Measurements from ENCODE around the gene ATP6V0D1.

ATP6V0D1 gene

GRCh38 chr16:67392301-67393059 lies 88.5 kb downstream of the ATP6V0D1 start:
- DNase-seq (ENCODE audit: low read depth): no peak

- DNase-seq (ENCODE audit: low read depth): no peak
Observed at GRCh38 chr16:67391424-67392300, 89.3 kb downstream of the ATP6V0D1 start.

DNA sequence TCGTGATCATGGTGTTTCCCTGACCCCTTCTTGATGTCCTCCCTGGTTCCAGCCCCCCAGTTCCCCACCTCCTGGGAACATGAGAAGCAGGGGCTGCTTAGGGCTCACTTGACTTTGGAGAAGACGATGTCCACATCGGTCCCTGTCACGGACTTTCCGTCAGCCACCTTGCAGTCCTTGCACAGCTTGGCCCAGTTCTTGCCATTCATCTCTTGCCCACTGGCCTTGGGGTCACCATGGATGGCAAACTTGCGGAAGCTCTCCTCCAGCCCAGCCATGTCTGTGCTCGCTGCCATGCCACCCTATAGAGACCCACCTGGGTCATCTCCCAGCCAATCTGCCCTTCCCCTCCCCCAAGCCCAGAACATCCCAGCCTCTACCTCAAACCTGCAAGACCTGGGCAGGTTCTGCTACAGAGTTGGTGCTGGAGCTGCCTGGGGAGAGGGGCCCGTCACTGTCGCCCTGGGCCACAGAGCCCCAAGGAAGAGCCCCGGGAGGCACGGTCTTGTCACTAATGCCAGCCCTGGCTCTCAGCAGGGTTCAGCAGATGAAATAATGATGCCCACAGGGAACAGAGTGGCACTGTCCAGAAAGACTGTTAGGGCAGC lies 90.0 kb downstream of the ATP6V0D1 start:
- DNase-seq (ENCODE audit: low read depth): no peak

DNA sequence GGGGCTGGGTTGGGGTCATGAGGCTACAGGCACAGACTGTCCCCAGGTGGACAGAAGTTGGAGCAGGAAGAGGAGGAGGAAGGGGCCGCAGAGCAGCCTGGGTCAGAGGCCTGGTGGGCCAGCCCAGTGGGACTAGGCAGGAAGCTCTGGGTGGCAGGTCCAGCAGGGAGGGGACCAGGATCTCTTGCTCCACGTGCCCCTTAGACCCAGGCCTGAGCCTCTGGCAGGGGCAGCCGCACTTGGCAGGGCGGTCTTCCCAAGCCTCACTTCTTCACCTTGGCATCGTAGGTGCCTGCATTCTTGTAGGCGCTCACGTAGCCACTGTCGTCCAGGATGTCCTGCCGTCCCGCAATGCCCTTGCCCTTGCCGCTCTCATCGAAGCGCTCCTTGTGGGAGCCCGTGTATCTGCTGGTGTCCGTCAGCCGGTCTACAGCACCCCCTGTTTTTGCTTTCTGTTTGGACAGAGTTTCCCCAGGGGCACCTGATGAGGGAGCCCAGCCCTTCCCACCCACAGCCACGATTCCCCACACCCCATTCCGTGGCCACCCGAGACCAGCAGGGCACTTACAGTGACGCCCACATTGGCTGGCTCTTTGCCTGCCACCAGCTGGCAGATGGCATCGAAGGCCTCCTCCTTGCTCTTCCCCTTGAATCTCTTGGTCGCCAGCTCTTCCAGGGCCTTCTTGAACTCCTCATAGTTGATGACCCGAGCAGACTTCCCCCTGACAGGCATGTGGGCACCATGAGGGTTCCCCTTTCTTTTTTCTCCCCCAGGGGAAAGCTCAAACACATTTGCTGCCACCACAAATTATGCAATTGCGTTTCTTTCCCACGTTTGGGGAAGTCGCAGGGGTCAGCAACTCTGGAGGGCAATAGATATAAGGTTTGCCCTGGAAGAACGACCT lies 90.8 kb downstream of the ATP6V0D1 start:
- DNase-seq (ENCODE audit: low read depth): no peak

GRCh38 chr16:67388591-67388990 lies 92.4 kb downstream of the ATP6V0D1 start:
- DNase-seq (ENCODE audit: low read depth): no peak

DNA sequence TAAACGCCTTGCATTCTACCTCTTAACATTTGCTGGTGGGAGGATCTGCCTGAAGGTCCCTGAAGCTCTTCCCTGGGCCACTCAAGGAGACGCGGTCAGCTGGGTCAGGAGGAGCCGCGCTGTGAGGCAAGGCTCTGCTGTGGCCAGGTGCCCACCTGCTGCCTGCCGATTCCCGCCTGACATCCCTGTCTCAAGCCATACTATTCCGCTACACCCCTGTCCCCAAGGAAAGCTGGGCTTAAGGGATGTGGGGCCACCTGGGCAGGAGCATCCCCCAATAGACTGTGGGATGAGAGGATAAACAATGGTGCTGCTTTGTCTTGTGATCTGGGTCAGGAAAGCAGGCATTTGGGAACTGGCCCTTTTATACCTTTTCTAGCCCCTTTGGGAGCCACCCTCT lies 92.8 kb downstream of the ATP6V0D1 start:
- DNase-seq (ENCODE audit: low read depth): no peak
